Natural killer cell treated with Interleukin-12 subunit alpha and Interleukin-12 subunit beta and Interleukin-15 and Interleukin-18, amount 100 ng/mL, for 72 hours (primary cell): Measurements from ENCODE around the gene MED10. TPM values are rescaled to one million over a fixed set of nuclear protein-coding genes. Genes with fewer than 3 reads are reported as not detected.

Experiments used
- ATAC-seq, 2 donors: fragments of 150-1000 bp; cut with Tn5 transposase in 1 of 2; sonication (Bioruptor Pico), chemical (Tn5 transposase) in 1 of 2; 2 replicates each; pipeline ENCODE4 v1.10.0; 2021
- DNase-seq: peaks from one replicate; pipeline ENCODE4 v3.0.0; 2022; ENCODE audit warnings: low spot score
- H3K27ac Mint-ChIP-seq, 2 donors: 1 replicate in 1 of 2; 2 replicates in 1 of 2; pipeline ENCODE4 v1.8.0; 2022; ENCODE audit warnings: mixed read lengths in 2 of 2, mild to moderate bottlenecking in 1 of 2, moderate library complexity in 1 of 2
- H3K27me3 Mint-ChIP-seq, 2 donors: 1 replicate in 1 of 2; 2 replicates in 1 of 2; pipeline ENCODE4 v1.8.0; 2022; ENCODE audit warnings: mixed read lengths in 2 of 2
- H3K36me3 Mint-ChIP-seq: one replicate; pipeline ENCODE4 v1.8.0; 2022; ENCODE audit warnings: mixed read lengths
- H3K4me1 Mint-ChIP-seq, 2 donors: 1 replicate in 1 of 2; 2 replicates in 1 of 2; pipeline ENCODE4 v1.8.0; 2022; ENCODE audit warnings: low read depth in 2 of 2, mixed read lengths in 2 of 2, mild to moderate bottlenecking in 1 of 2
- H3K4me3 Mint-ChIP-seq: one replicate; pipeline ENCODE4 v1.8.0; 2022; ENCODE audit warnings: mixed read lengths
- H3K9me3 Mint-ChIP-seq: 2 replicates; pipeline ENCODE4 v1.8.0; 2022; ENCODE audit warnings: mixed read lengths
- total RNA-seq, 2 donors: library from RNA; stranded (reverse); gene quantifications; one replicate each; pipeline ENCODE4 v1.2.3, GENCODE V29; 2022

The MED10 gene
- total RNA-seq, 2 donors from 2014 or later = 49.9 to 55.8 TPM

- Mint-ChIP-seq H3K9me3 (no peaks in the 10 kb centered on the region), H3K27me3 (peaks cover 17 to 40% of the 10 kb centered on the region in 2 donors), H3K36me3 (no peaks in the 10 kb centered on the region), H3K4me3 (no peak overlapping the region), H3K27ac (no peak overlapping the region), H3K4me1 (no peaks in the 10 kb centered on the region)
- no peak for ATAC-seq
- DNase-seq = no peak
Observed at GRCh38 chr5:6407558-6408259, 29.4 kb upstream of the MED10 start.

GRCh38 chr5:6405591-6405990, 27.2 kb upstream of the MED10 start:
- Mint-ChIP-seq H3K36me3 (no peaks in the 10 kb centered on the region), H3K9me3 (no peaks in the 10 kb centered on the region), H3K27ac (no peak overlapping the region), H3K27me3 (peaks cover 26 to 61% of the 10 kb centered on the region in 2 donors), H3K4me3 (no peak overlapping the region), H3K4me1 (no peaks in the 10 kb centered on the region)
- DNase-seq (no peak), ATAC-seq (no peak)

GRCh38 chr5:6404129-6404528, 25.8 kb upstream of the MED10 start:
- DNase-seq (no peak), ATAC-seq (no peak)
- Mint-ChIP-seq H3K27me3 (peaks cover 28 to 67% of the 10 kb centered on the region in 2 donors), H3K36me3 (no peaks in the 10 kb centered on the region), H3K27ac (no peak overlapping the region), H3K4me3 (no peak overlapping the region), H3K4me1 (no peaks in the 10 kb centered on the region), H3K9me3 (no peaks in the 10 kb centered on the region)

- no peaks in the 10 kb centered on the region for H3K36me3 Mint-ChIP-seq
- DNase-seq = no peak
- ATAC-seq = no peak
- H3K4me1 Mint-ChIP-seq = no peaks in the 10 kb centered on the region
- no peak overlapping the region for H3K4me3 Mint-ChIP-seq
- H3K9me3 Mint-ChIP-seq = no peaks in the 10 kb centered on the region
- H3K27me3 Mint-ChIP-seq = peaks cover 25 to 60% of the 10 kb centered on the region in 2 donors
- H3K27ac Mint-ChIP-seq = no peak overlapping the region
Observed at GRCh38 chr5:6403416-6403815, 25.1 kb upstream of the MED10 start.

GRCh38 chr5:6402939-6403338, 24.6 kb upstream of the MED10 start:
- Mint-ChIP-seq H3K36me3 (no peaks in the 10 kb centered on the region), H3K9me3 (no peaks in the 10 kb centered on the region), H3K4me3 (no peak overlapping the region), H3K27me3 (peaks cover 25 to 60% of the 10 kb centered on the region in 2 donors), H3K27ac (no peak overlapping the region), H3K4me1 (no peaks in the 10 kb centered on the region)
- DNase-seq (no peak), ATAC-seq (no peak)

- Mint-ChIP-seq H3K4me3 (no peak overlapping the region), H3K27me3 (peaks cover 21 to 49% of the 10 kb centered on the region in 2 donors), H3K4me1 (no peaks in the 10 kb centered on the region), H3K27ac (no peak overlapping the region), H3K9me3 (no peaks in the 10 kb centered on the region), H3K36me3 (no peaks in the 10 kb centered on the region)
- DNase-seq (no peak), ATAC-seq (no peak)
Observed at GRCh38 chr5:6401410-6401809, 23.1 kb upstream of the MED10 start.

- no peaks in the 10 kb centered on the region for H3K36me3 Mint-ChIP-seq
- no peak overlapping the region for H3K27ac Mint-ChIP-seq
- H3K27me3 Mint-ChIP-seq = peaks cover 21 to 48% of the 10 kb centered on the region in 2 donors
- H3K4me3 Mint-ChIP-seq = no peak overlapping the region
- ATAC-seq (no peak), DNase-seq (no peak)
- no peaks in the 10 kb centered on the region for H3K9me3 Mint-ChIP-seq
- H3K4me1 Mint-ChIP-seq = no peaks in the 10 kb centered on the region
Observed at GRCh38 chr5:6399980-6400910, 21.9 kb upstream of the MED10 start.

- Mint-ChIP-seq H3K4me1 (no peaks in the 10 kb centered on the region), H3K36me3 (no peaks in the 10 kb centered on the region), H3K9me3 (no peaks in the 10 kb centered on the region), H3K27ac (no peak overlapping the region), H3K27me3 (peaks cover 24 to 53% of the 10 kb centered on the region in 2 donors), H3K4me3 (no peak overlapping the region)
- no peak for DNase-seq
- ATAC-seq = no peak
Observed at GRCh38 chr5:6398570-6399230, 20.4 kb upstream of the MED10 start.

GRCh38 chr5:6397536-6398269, 19.4 kb upstream of the MED10 start:
- Mint-ChIP-seq H3K9me3 (no peaks in the 10 kb centered on the region), H3K4me1 (no peaks in the 10 kb centered on the region), H3K27ac (no peak overlapping the region), H3K36me3 (no peaks in the 10 kb centered on the region), H3K27me3 (peaks cover 25 to 54% of the 10 kb centered on the region in 2 donors), H3K4me3 (no peak overlapping the region)
- DNase-seq = no peak
- no peak for ATAC-seq

GRCh38 chr5:6396836-6397535, 18.6 kb upstream of the MED10 start:
- Mint-ChIP-seq H3K27me3 (peaks cover 22 to 54% of the 10 kb centered on the region in 2 donors), H3K4me1 (no peaks in the 10 kb centered on the region), H3K27ac (no peak overlapping the region), H3K36me3 (no peaks in the 10 kb centered on the region), H3K9me3 (no peaks in the 10 kb centered on the region), H3K4me3 (no peak overlapping the region)
- DNase-seq = no peak
- ATAC-seq = no peak

GRCh38 chr5:6396043-6396442, 17.7 kb upstream of the MED10 start:
- Mint-ChIP-seq H3K4me1 (no peaks in the 10 kb centered on the region), H3K27ac (no peak overlapping the region), H3K4me3 (no peak overlapping the region), H3K9me3 (no peaks in the 10 kb centered on the region), H3K36me3 (no peaks in the 10 kb centered on the region), H3K27me3 (peaks cover 15 to 50% of the 10 kb centered on the region in 2 donors)
- no peak for DNase-seq
- no peak for ATAC-seq

GRCh38 chr5:6395621-6396020, 17.3 kb upstream of the MED10 start:
- H3K27me3 Mint-ChIP-seq = peaks cover 19 to 50% of the 10 kb centered on the region in 2 donors
- H3K27ac Mint-ChIP-seq = no peak overlapping the region
- ATAC-seq = no peak
- no peaks in the 10 kb centered on the region for H3K36me3 Mint-ChIP-seq
- no peaks in the 10 kb centered on the region for H3K9me3 Mint-ChIP-seq
- no peak overlapping the region for H3K4me3 Mint-ChIP-seq
- H3K4me1 Mint-ChIP-seq = no peaks in the 10 kb centered on the region
- DNase-seq = no peak

- no peaks in the 10 kb centered on the region for H3K36me3 Mint-ChIP-seq
- H3K4me1 Mint-ChIP-seq = no peaks in the 10 kb centered on the region
- H3K4me3 Mint-ChIP-seq = no peak overlapping the region
Observed at GRCh38 chr5:6395102-6395445, 16.7 kb upstream of the MED10 start.

More at GRCh38 chr5:6395102-6395445, 16.7 kb upstream of the MED10 start:
- H3K27me3 Mint-ChIP-seq = peaks cover 22 to 51% of the 10 kb centered on the region in 2 donors
- no peaks in the 10 kb centered on the region for H3K9me3 Mint-ChIP-seq
- no peak overlapping the region for H3K27ac Mint-ChIP-seq
- no peak for ATAC-seq
- DNase-seq = no peak
